Measurements from ENCODE around the gene SCN1A. TPM values are rescaled to one million over a fixed set of nuclear protein-coding genes. Genes with fewer than 3 reads are reported as not detected.

SCN1A gene
- total RNA-seq, 4 donors from 2014 or later: not detected

- no peaks in the 10 kb centered on the region for H3K4me1 ChIP-seq
- no peak overlapping the region for H3K27ac ChIP-seq
- H3K36me3 ChIP-seq: no peaks in the 10 kb centered on the region
- WGBS, 2 donors: 95 to 96% methylated on average over 2 of the region's 2 CpGs
- DNase-seq (ENCODE audit: low spot score in 2 of 2): no peak
- TF ChIP-seq POLR2A (IDR thresholded peaks at IDR 0.05) (no peak), CTCF (IDR thresholded peaks at IDR 0.05) (no peak), EP300 (IDR thresholded peaks at IDR 0.05) (no peak)
- H3K9me3 ChIP-seq: no peaks in the 10 kb centered on the region
- H3K27me3 ChIP-seq: no peaks in the 10 kb centered on the region
- no peak overlapping the region for H3K4me3 ChIP-seq
These were observed 8.0 kb upstream of the SCN1A start for GRCh38 chr2:166135849-166136258.

GRCh38 chr2:166135152-166135848, 7.5 kb upstream of the SCN1A start:
- no peak for DNase-seq (ENCODE audit: low spot score in 2 of 2)
- Histone ChIP-seq H3K27ac (no peak overlapping the region), H3K9me3 (no peaks in the 10 kb centered on the region), H3K27me3 (no peaks in the 10 kb centered on the region), H3K36me3 (no peaks in the 10 kb centered on the region), H3K4me1 (no peaks in the 10 kb centered on the region), H3K4me3 (no peak overlapping the region)
- TF ChIP-seq POLR2A (IDR thresholded peaks at IDR 0.05) (no peak), CTCF (IDR thresholded peaks at IDR 0.05) (no peak), EP300 (IDR thresholded peaks at IDR 0.05) (no peak)
- WGBS, 2 donors: 78 to 80% methylated on average over 6 of the region's 6 CpGs

GRCh38 chr2:166134252-166135151, 6.7 kb upstream of the SCN1A start:
- H3K27me3 ChIP-seq: no peaks in the 10 kb centered on the region
- DNase-seq (ENCODE audit: low spot score in 2 of 2): no peak
- no peak overlapping the region for H3K4me3 ChIP-seq
- TF ChIP-seq POLR2A (IDR thresholded peaks at IDR 0.05): no peak
- no peak for TF ChIP-seq EP300 (IDR thresholded peaks at IDR 0.05)
- no peak for TF ChIP-seq CTCF (IDR thresholded peaks at IDR 0.05)
- no peaks in the 10 kb centered on the region for H3K9me3 ChIP-seq
- H3K36me3 ChIP-seq: no peaks in the 10 kb centered on the region
- no peaks in the 10 kb centered on the region for H3K4me1 ChIP-seq
- no peak overlapping the region for H3K27ac ChIP-seq
- 64 to 68% methylated on average over 3 of the region's 3 CpGs for WGBS, 2 donors

GRCh38 chr2:166133653-166134052, 5.8 kb upstream of the SCN1A start:
- no peak overlapping the region for H3K4me3 ChIP-seq
- 77 to 78% methylated on average over 7 of the region's 7 CpGs for WGBS, 2 donors
- H3K27me3 ChIP-seq: no peaks in the 10 kb centered on the region
- TF ChIP-seq POLR2A (IDR thresholded peaks at IDR 0.05): no peak
- TF ChIP-seq CTCF (IDR thresholded peaks at IDR 0.05): no peak
- TF ChIP-seq EP300 (IDR thresholded peaks at IDR 0.05): no peak
- no peak for DNase-seq (ENCODE audit: low spot score in 2 of 2)
- H3K27ac ChIP-seq: no peak overlapping the region
- H3K4me1 ChIP-seq: no peaks in the 10 kb centered on the region
- no peaks in the 10 kb centered on the region for H3K9me3 ChIP-seq
- no peaks in the 10 kb centered on the region for H3K36me3 ChIP-seq

- TF ChIP-seq EP300 (IDR thresholded peaks at IDR 0.05) (no peak), POLR2A (IDR thresholded peaks at IDR 0.05) (no peak), CTCF (IDR thresholded peaks at IDR 0.05) (no peak)
These were observed 311 bp upstream of the SCN1A start for GRCh38 chr2:166128156-166128505.

More at GRCh38 chr2:166128156-166128505, 311 bp upstream of the SCN1A start:
- DNase-seq (ENCODE audit: low spot score in 2 of 2): no peak
- no peak overlapping the region for H3K4me3 ChIP-seq
- H3K4me1 ChIP-seq: peaks cover 0 to 7% (median 0%) of the 10 kb centered on the region in 4 donors
- no peak overlapping the region for H3K27ac ChIP-seq
- H3K9me3 ChIP-seq: no peaks in the 10 kb centered on the region
- no peaks in the 10 kb centered on the region for H3K27me3 ChIP-seq
- no peaks in the 10 kb centered on the region for H3K36me3 ChIP-seq

Measured in tibial nerve (tissue), 4 donors.